LNCaP clone FGC (cell line): ENCODE data around the gene ALDH2.
"Not testable (repeated sequence)": the region's sequence is repeated elsewhere in the genome, so short reads cannot be mapped to it uniquely, and the experiment has no call there.

Experiments used
- DNase-seq: peaks from one replicate; pipeline ENCODE4 v3.0.0-alpha.2; 2011; ENCODE audit warnings: low read depth
- H3K4me3 ChIP-seq: 2 replicates; pipeline ENCODE4 v1.5.1; 2011; ENCODE audit warnings: mild to moderate bottlenecking, low read depth, low read length, control low read depth
- CTCF ChIP-seq: IDR thresholded peaks from 2 replicates; pipeline ENCODE4 v1.5.1; 2012; ENCODE audit warnings: mild to moderate bottlenecking; ENCODE audit not compliant: control insufficient read depth, insufficient read depth; ENCODE audit errors: extremely low read depth

ALDH2 gene

DNA sequence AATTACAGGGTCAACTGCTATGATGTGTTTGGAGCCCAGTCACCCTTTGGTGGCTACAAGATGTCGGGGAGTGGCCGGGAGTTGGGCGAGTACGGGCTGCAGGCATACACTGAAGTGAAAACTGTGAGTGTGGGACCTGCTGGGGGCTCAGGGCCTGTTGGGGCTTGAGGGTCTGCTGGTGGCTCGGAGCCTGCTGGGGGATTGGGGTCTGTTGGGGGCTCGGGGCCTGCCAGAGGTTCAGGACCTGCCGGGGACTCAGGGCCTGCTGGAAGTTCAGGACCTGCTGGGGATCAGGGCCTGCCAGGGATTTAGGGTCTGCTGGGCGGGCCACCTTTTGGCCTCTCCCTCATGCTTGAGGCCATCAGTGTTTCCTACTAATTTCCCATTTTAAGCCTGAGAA is 37.1 kb downstream of the ALDH2 start:
- no peak overlapping the region for H3K4me3 ChIP-seq
- no peak for TF ChIP-seq CTCF
- no peak for DNase-seq

DNA sequence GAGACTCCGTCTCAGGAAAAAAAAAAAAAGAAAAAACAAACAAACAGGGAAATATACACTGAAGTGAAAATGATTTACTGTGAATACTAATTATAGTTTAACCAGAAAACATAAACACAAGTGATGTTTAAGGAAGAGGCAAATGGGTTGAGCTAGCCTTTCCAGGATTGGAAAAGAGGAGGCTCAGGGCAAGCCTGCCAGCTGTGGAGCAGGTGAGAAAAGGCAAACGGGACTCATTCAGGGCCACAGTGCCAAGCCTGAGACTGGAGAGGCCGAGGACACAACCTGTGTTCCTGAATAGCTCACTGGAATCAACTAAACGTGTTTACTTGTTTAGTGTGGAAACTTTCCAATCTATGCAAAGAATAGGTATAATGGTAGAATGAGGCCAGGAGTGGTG is 39.6 kb downstream of the ALDH2 start:
- H3K4me3 ChIP-seq, result no peak overlapping the region
- no peak for DNase-seq
- TF ChIP-seq CTCF, result no peak

- DNase-seq, result no peak
- no peak for TF ChIP-seq CTCF
- H3K4me3 ChIP-seq, result no peak overlapping the region
These were observed 40.5 kb downstream of the ALDH2 start for GRCh38 chr12:111807232-111807631.

GRCh38 chr12:111812881-111813741 is 46.4 kb downstream of the ALDH2 start:
- peak; percentile 61 for DNase-seq
- TF ChIP-seq CTCF, result peak; percentile 85
- H3K4me3 ChIP-seq, result no peak overlapping the region

GRCh38 chr12:111816065-111816615 is 49.4 kb downstream of the ALDH2 start:
- no peak for DNase-seq
- H3K4me3 ChIP-seq, result no peak overlapping the region
- no peak for TF ChIP-seq CTCF

DNA sequence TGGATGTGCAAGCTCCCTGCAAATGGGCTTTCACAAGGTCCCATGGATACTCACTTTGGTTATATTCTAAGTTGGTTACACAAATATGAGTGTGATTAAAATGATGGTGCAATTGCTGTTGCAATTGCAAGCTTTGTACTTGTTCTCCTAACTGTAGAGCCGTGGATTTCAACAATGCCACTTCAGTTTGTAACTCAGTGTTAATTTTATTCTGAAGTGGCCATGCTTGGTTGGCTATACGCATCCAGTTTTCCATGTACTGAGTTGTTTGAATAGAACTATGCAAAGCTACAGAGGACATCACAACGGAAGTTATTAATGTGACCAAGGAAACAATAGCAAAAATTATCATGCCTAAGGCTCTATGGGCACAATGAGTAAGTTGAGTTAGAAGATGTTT is 50.2 kb downstream of the ALDH2 start:
- not testable (repeated sequence) for DNase-seq, H3K4me3 ChIP-seq

DNA sequence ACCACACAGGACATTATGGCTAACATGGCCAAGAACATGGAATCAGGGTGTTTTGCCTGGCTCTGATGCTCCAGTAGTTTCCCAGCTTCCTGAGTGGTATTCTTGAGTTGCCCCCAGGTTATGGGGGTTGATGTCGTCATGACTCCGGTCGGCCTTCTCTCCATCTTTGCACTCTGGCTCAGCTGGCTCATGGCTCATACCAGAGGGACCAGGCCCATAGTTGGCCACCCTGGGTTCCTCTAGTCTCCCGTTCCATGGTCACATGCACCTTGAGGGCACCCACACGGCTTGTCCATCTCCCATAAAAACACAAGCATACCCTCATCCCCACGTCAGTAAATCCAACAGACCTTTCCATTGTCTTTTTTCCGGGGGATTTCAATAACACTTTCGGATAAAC is 51.6 kb downstream of the ALDH2 start:
- no peak for DNase-seq
- no peak for TF ChIP-seq CTCF
- no peak overlapping the region for H3K4me3 ChIP-seq
